HCT116 (cell line): ENCODE results near the gene IL6R. TPM values are rescaled to one million over a fixed set of nuclear protein-coding genes. Genes with fewer than 3 reads are reported as not detected.
A peak's percentile ranks its signal among the peaks of the same experiment; 100 is the strongest.

Experiments
- ATAC-seq: fragments of 200-7000 bp; cut with Tn5 transposase; 2 replicates; pipeline ENCODE4 v1.9.1; 2020; ENCODE audit warnings: mild to moderate bottlenecking, moderate library complexity
- BruUV-seq: library from RNA; stranded (reverse); fragments of 400-500 nt; replicated peaks from 2 replicates; lab custom pipeline; 2021; lab: Mats Ljungman, UMichigan
- CTCF ChIA-PET: fragments of 300-600 bp; sonication (Branson Sonifier 250); formaldehyde crosslinking; loops from one replicate; lab custom pipeline; 2021; ENCODE audit warnings: antibody characterized with exemption; lab: Charles Lee
- POLR2A ChIA-PET: fragments of 300-600, 350-600 bp; sonication (Branson Sonifier 250); formaldehyde crosslinking; loops from one replicate; lab custom pipeline; 2021; ENCODE audit warnings: antibody characterized with exemption; lab: Charles Lee
- RAD21 ChIA-PET, 2 experiments: fragments of 300-600 bp; sonication (Branson Sonifier 250); formaldehyde crosslinking; loops; one replicate each; lab custom pipeline; 2023; ENCODE audit warnings: low total read pairs in 2 of 2; ENCODE audit not compliant: uncharacterized antibody in 2 of 2, unreplicated experiment in 2 of 2, low non-redundant PET in 1 of 2; lab: Charles Lee
- DNase-seq: peaks from one replicate; pipeline ENCODE4 v3.0.0-alpha.2; 2010; ENCODE audit warnings: low read depth, low spot score
- H2AFZ ChIP-seq: fragments of 200-600 bp; shearing (Covaris generic), sonication (generic); 2 replicates; pipeline ENCODE4 v1.6.1; 2017; ENCODE audit warnings: low read depth, mixed run types, mixed read lengths, antibody characterized with exemption, low read length; ENCODE audit not compliant: poor library complexity, severe bottlenecking
- H3K27ac ChIP-seq: 2 replicates; pipeline ENCODE4 v1.5.1; 2012; ENCODE audit warnings: low read depth, low read length
- H3K27me3 ChIP-seq: fragments of 200-600 bp; sonication (generic); 2 replicates; pipeline ENCODE4 v1.6.1; 2016; ENCODE audit warnings: mixed run types, low read length, mixed read lengths; ENCODE audit not compliant: insufficient read depth
- H3K36me3 ChIP-seq, 2 experiments: fragments of 200-500 bp in 1 of 2; fragments of 200-600 bp in 1 of 2; sonication (Bioruptor generic) in 1 of 2; sonication (generic) in 1 of 2; 2 replicates each; pipeline versions ENCODE4 v1.5.1 to v1.6.1; 2014 to 2016; ENCODE audit warnings: low read length in 2 of 2, inconsistent platforms in 1 of 2, mixed read lengths in 1 of 2, mixed run types in 1 of 2; ENCODE audit not compliant: insufficient read depth in 2 of 2, control insufficient read depth in 1 of 2
- H3K4me1 ChIP-seq, 2 experiments: fragments of 200-600 bp in 1 of 2; sonication (generic) in 1 of 2; 2 replicates each; pipeline versions ENCODE4 v1.5.1 to v1.6.1; 2012 to 2017; ENCODE audit warnings: low read length in 2 of 2, inconsistent platforms in 1 of 2, mild to moderate bottlenecking in 1 of 2, mixed read lengths in 1 of 2, mixed run types in 1 of 2, moderate library complexity in 1 of 2; ENCODE audit not compliant: insufficient read depth in 2 of 2, control insufficient read depth in 1 of 2
- H3K4me2 ChIP-seq: fragments of 200-600 bp; sonication (generic); 2 replicates; pipeline ENCODE4 v1.6.1; 2017; ENCODE audit warnings: mixed run types, low read length, mixed read lengths
- H3K4me3 ChIP-seq, 2 experiments: fragments of 200-600 bp in 1 of 2; sonication (generic) in 1 of 2; replicated peaks in 1 of 2; 2 replicates each; pipeline ENCODE4 v1.5.1; 2011 to 2016; ENCODE audit warnings: low read length in 2 of 2, control low read depth in 1 of 2, low read depth in 1 of 2, mild to moderate bottlenecking in 1 of 2, mixed read lengths in 1 of 2, mixed run types in 1 of 2
- H3K79me2 ChIP-seq: fragments of 200-600 bp; sonication (generic); 2 replicates; pipeline ENCODE4 v1.6.1; 2017; ENCODE audit warnings: mild to moderate bottlenecking, mixed run types, low read length, moderate library complexity, mixed read lengths; ENCODE audit not compliant: insufficient read depth
- H3K9ac ChIP-seq: fragments of 200-600 bp; sonication (generic); 2 replicates; pipeline ENCODE4 v1.6.1; 2016; ENCODE audit warnings: low read length, mixed read lengths
- H3K9me2 ChIP-seq: fragments of 200-600 bp; sonication (generic), shearing (Covaris generic); 2 replicates; pipeline ENCODE4 v1.6.1; 2017; ENCODE audit warnings: mixed run types, mild to moderate bottlenecking, moderate library complexity; ENCODE audit not compliant: insufficient read depth
- H3K9me3 ChIP-seq, 2 experiments: fragments of 200-500 bp in 1 of 2; fragments of 200-600 bp in 1 of 2; sonication (Bioruptor generic) in 1 of 2; sonication (generic) in 1 of 2; 2 replicates each; pipeline ENCODE4 v1.6.1; 2014 to 2017; ENCODE audit warnings: low read length in 2 of 2, mixed read lengths in 2 of 2, inconsistent platforms in 1 of 2, low read depth in 1 of 2, mild to moderate bottlenecking in 1 of 2, mixed run types in 1 of 2, moderate library complexity in 1 of 2; ENCODE audit not compliant: control insufficient read depth in 1 of 2, insufficient read depth in 1 of 2
- H4K20me1 ChIP-seq: fragments of 200-600 bp; sonication (generic), shearing (Covaris generic); 2 replicates; pipeline ENCODE4 v1.6.1; 2017; ENCODE audit warnings: mixed run types, mild to moderate bottlenecking, moderate library complexity; ENCODE audit not compliant: insufficient read depth
- CBX3 ChIP-seq: IDR thresholded peaks from 2 replicates; pipeline ENCODE4 v1.6.1; 2012; ENCODE audit warnings: low read depth
- CTCF ChIP-seq, 3 experiments: fragments of 200-600 bp in 1 of 3; sonication (generic) in 1 of 3; IDR thresholded peaks in 2 of 3; conservative IDR thresholded peaks in 1 of 3; 2 replicates each; pipeline ENCODE4 v1.5.1; 2012 to 2017; ENCODE audit warnings: low read depth in 2 of 3, low read length in 2 of 3, antibody characterized with exemption in 1 of 3, borderline replicate concordance in 1 of 3, control low read depth in 1 of 3, mild to moderate bottlenecking in 1 of 3, mixed read lengths in 1 of 3, mixed run types in 1 of 3, moderate library complexity in 1 of 3; ENCODE audit not compliant: insufficient read depth in 1 of 3
- MAX ChIP-seq: IDR thresholded peaks from 2 replicates; pipeline ENCODE4 v1.6.1; 2012
- POLR2AphosphoS5 ChIP-seq: IDR thresholded peaks from 2 replicates; pipeline ENCODE4 v1.6.1; 2011; ENCODE audit warnings: mild to moderate bottlenecking, low read depth, low read length, moderate library complexity
- RAD21 ChIP-seq: IDR thresholded peaks from 2 replicates; pipeline ENCODE4 v1.6.1; 2012; ENCODE audit warnings: low read depth, mild to moderate bottlenecking
- TCF7L2 ChIP-seq: IDR thresholded peaks from 2 replicates; pipeline ENCODE4 v1.7.0; 2011; ENCODE audit warnings: borderline replicate concordance, inconsistent platforms; ENCODE audit not compliant: insufficient read depth, insufficient read length; ENCODE audit errors: extremely low read depth
- YY1 ChIP-seq: IDR thresholded peaks from 2 replicates; pipeline ENCODE4 v1.6.1; 2011; ENCODE audit warnings: low read length, low read depth, moderate library complexity, mild to moderate bottlenecking; ENCODE audit not compliant: insufficient replicate concordance; ENCODE audit errors: extremely low read depth
- intact Hi-C: fragments of 100-400 bp; cut with micrococcal nuclease; formaldehyde crosslinking; loops from 2 replicates; pipeline ENCODE4 v1.10.0; 2022
- total RNA-seq: library from RNA; stranded (reverse); gene quantifications from one replicate; pipeline ENCODE4 v1.2.1, GENCODE V29; 2021; ENCODE audit not compliant: unreplicated experiment
- TF ChIP-seq, protein P1 (sequence below): IDR thresholded peaks from 2 replicates; pipeline ENCODE4 v1.6.1; 2011; ENCODE audit warnings: mild to moderate bottlenecking, low read length, moderate library complexity; ENCODE audit not compliant: insufficient replicate concordance; ENCODE audit errors: extremely low read depth

Gene IL6R
- total RNA-seq, 1 experiment from 2014 or later: 6.8 TPM

DNA sequence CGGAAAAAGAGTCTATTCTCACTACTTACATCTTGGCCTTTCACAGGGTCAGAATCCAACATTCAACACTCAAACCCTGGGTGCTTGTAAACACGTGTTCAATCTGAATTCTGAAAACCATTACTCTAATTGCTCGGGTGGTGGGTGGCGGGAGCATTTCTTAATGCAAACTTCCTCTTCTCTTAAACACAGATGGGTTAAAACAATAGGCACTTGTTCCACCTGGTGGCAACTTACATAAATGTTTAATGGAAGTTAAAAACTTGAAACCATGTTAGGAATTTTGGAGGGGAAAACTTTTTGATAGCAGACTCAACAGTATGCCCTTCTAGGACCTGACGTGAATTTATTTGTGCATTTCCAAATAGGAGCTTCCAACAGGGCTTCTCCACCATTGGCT is 73.5 kb downstream of the IL6R start:
- TF ChIP-seq POLR2AphosphoS5: no peak
- TF ChIP-seq CTCF (IDR thresholded peaks at IDR 0.05 in 2 of 3, conservative IDR thresholded peaks at IDR 0.05 in 1 of 3; ENCODE audit: borderline replicate concordance in 1 of 3, insufficient read depth in 1 of 3, low read depth in 2 of 3, low read length in 2 of 3): peak in 2 of 3 experiments; percentile 16 to 65; a peak in 2 of 6 replicates
- peak; percentile 77 for TF ChIP-seq RAD21
- no peak for TF ChIP-seq CBX3
- TF ChIP-seq, protein P1, sequence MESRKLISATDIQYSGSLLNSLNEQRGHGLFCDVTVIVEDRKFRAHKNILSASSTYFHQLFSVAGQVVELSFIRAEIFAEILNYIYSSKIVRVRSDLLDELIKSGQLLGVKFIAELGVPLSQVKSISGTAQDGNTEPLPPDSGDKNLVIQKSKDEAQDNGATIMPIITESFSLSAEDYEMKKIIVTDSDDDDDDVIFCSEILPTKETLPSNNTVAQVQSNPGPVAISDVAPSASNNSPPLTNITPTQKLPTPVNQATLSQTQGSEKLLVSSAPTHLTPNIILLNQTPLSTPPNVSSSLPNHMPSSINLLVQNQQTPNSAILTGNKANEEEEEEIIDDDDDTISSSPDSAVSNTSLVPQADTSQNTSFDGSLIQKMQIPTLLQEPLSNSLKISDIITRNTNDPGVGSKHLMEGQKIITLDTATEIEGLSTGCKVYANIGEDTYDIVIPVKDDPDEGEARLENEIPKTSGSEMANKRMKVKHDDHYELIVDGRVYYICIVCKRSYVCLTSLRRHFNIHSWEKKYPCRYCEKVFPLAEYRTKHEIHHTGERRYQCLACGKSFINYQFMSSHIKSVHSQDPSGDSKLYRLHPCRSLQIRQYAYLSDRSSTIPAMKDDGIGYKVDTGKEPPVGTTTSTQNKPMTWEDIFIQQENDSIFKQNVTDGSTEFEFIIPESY: no peak
- no peak for TF ChIP-seq TCF7L2
- TF ChIP-seq MAX: peak; percentile 23; the same call in 1 of the 2 replicates
- no peak for TF ChIP-seq YY1
- no peaks in the 10 kb centered on the region for H3K9me2 ChIP-seq
- ATAC-seq (no peak), DNase-seq (no peak)
- peak overlapping the region; percentile 72 for H2AFZ ChIP-seq
- BruUV-seq: no TSS peak
- peaks cover 15 to 59% of the 10 kb centered on the region in 2 experiments for H3K4me1 ChIP-seq
- no peak overlapping the region for H3K9ac ChIP-seq
- intact Hi-C loops: loop anchor here (1.0 to 10.0 kb wide), 3 partner anchors 73 to 294 kb away; partner anchors contain the start of genes ATP8B2 and IL6R
- H3K9me3 ChIP-seq: no peaks in the 10 kb centered on the region
- no peak overlapping the region for H3K27ac ChIP-seq
- no peaks in the 10 kb centered on the region for H3K79me2 ChIP-seq
- H3K36me3 ChIP-seq: no peaks in the 10 kb centered on the region
- POLR2A ChIA-PET: interaction anchor here (1.1 kb wide), 1 partner anchor 126 kb away, joined by 3 read pairs; no protein-coding TSS in a partner anchor
- no peaks in the 10 kb centered on the region for H4K20me1 ChIP-seq
- CTCF ChIA-PET: interaction anchor here (1.1 to 4.0 kb wide), 4 partner anchors 58 to 391 kb away, joined by 4 to 62 read pairs (median 4); partner anchors contain the start of gene KCNN3
- RAD21 ChIA-PET: interaction anchor here (1.2 to 1.3 kb wide), 2 partner anchors 68 kb away, joined by 6 to 7 read pairs; no protein-coding TSS in a partner anchor
- no peaks in the 10 kb centered on the region for H3K27me3 ChIP-seq
- no peak overlapping the region for H3K4me2 ChIP-seq
- no peak overlapping the region for H3K4me3 ChIP-seq
